ENCODE results near the gene PLXNB1.

DNA sequence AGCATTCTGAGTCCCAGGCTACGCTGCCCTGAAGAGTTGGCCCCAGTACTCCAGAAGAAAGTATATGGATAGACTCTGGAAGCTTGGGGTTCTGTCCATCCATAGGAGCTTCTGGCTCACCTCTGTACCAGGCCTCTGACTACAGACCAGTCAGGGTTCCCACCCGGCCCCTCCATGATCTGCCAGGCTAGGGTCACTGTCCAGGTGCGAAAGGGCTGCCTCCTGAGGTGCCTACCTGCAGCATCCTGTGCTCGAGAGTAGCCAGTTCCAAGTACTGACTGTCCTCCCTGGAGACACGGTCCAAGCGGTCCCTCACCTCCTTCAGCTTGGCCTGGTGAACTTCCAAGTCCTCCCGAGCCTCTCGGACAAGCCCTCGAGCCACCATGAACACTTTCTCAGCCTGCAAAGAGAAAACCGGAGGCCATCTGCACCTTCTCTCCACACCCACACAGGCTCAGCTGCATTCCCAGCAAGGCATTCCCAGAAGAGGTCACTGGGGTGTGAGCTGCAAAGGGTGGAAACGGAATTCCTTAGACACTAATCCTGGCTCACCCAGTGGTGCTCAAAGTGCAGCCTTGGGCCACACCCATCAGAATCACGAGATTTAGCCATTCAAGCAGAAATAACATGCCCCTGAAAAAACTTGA, 3.7 kb upstream of the PLXNB1 start:
- TF ChIP-seq, protein P1, sequence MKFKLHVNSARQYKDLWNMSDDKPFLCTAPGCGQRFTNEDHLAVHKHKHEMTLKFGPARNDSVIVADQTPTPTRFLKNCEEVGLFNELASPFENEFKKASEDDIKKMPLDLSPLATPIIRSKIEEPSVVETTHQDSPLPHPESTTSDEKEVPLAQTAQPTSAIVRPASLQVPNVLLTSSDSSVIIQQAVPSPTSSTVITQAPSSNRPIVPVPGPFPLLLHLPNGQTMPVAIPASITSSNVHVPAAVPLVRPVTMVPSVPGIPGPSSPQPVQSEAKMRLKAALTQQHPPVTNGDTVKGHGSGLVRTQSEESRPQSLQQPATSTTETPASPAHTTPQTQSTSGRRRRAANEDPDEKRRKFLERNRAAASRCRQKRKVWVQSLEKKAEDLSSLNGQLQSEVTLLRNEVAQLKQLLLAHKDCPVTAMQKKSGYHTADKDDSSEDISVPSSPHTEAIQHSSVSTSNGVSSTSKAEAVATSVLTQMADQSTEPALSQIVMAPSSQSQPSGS (tag by site-specific recombination; IDR thresholded peaks at IDR 0.05; ENCODE audit: low read depth), result no peak
- TF ChIP-seq, protein P2, sequence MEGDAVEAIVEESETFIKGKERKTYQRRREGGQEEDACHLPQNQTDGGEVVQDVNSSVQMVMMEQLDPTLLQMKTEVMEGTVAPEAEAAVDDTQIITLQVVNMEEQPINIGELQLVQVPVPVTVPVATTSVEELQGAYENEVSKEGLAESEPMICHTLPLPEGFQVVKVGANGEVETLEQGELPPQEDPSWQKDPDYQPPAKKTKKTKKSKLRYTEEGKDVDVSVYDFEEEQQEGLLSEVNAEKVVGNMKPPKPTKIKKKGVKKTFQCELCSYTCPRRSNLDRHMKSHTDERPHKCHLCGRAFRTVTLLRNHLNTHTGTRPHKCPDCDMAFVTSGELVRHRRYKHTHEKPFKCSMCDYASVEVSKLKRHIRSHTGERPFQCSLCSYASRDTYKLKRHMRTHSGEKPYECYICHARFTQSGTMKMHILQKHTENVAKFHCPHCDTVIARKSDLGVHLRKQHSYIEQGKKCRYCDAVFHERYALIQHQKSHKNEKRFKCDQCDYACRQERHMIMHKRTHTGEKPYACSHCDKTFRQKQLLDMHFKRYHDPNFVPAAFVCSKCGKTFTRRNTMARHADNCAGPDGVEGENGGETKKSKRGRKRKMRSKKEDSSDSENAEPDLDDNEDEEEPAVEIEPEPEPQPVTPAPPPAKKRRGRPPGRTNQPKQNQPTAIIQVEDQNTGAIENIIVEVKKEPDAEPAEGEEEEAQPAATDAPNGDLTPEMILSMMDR (tag by site-specific recombination; IDR thresholded peaks at IDR 0.05), result no peak
- TF ChIP-seq ZNF274 (IDR thresholded peaks at IDR 0.05; ENCODE audit: low read length) (no peak), ZNF274 (tag by site-specific recombination; IDR thresholded peaks at IDR 0.05; ENCODE audit: borderline replicate concordance) (no peak), OVOL3 (tag by site-specific recombination; IDR thresholded peaks at IDR 0.05) (no peak)
- TF ChIP-seq, protein P3, sequence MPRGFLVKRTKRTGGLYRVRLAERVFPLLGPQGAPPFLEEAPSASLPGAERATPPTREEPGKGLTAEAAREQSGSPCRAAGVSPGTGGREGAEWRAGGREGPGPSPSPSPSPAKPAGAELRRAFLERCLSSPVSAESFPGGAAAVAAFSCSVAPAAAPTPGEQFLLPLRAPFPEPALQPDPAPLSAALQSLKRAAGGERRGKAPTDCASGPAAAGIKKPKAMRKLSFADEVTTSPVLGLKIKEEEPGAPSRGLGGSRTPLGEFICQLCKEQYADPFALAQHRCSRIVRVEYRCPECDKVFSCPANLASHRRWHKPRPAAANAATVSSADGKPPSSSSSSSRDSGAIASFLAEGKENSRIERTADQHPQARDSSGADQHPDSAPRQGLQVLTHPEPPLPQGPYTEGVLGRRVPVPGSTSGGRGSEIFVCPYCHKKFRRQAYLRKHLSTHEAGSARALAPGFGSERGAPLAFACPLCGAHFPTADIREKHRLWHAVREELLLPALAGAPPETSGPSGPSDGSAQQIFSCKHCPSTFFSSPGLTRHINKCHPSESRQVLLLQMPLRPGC (tag by site-specific recombination; IDR thresholded peaks at IDR 0.05), result no peak

All from HEK293 (cell line).